ENCODE results near the gene FOXN1.

DNA sequence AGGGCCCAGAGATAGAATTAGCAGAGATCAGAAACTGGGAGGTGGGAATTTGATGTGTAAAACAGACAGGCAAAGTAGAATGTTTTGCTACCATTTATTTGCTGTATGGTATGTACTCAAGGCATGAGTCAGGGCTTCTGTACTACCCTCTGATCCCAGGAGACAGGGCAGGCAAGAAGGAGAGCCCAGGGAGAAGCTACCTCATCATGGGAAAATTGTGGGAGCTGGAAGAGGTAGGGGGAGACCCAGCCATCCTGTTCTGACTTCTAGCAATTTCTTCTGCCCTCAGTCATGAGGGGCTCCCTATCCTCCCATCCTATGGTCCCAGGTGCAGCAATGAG is 66.9 kb downstream of the FOXN1 start:
- TF ChIP-seq, protein P1, sequence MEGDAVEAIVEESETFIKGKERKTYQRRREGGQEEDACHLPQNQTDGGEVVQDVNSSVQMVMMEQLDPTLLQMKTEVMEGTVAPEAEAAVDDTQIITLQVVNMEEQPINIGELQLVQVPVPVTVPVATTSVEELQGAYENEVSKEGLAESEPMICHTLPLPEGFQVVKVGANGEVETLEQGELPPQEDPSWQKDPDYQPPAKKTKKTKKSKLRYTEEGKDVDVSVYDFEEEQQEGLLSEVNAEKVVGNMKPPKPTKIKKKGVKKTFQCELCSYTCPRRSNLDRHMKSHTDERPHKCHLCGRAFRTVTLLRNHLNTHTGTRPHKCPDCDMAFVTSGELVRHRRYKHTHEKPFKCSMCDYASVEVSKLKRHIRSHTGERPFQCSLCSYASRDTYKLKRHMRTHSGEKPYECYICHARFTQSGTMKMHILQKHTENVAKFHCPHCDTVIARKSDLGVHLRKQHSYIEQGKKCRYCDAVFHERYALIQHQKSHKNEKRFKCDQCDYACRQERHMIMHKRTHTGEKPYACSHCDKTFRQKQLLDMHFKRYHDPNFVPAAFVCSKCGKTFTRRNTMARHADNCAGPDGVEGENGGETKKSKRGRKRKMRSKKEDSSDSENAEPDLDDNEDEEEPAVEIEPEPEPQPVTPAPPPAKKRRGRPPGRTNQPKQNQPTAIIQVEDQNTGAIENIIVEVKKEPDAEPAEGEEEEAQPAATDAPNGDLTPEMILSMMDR (IDR thresholded peaks at IDR 0.05): no peak
- no peak for TF ChIP-seq POLR2A (IDR thresholded peaks at IDR 0.05)

Measured in body of pancreas (tissue), 4 donors.